H9 (cell line): ENCODE data around the gene CCDC178. TPM values are rescaled to one million over a fixed set of nuclear protein-coding genes. Genes with fewer than 3 reads are reported as not detected.

Experiments
- DNase-seq: peaks from one replicate; pipeline ENCODE4 v3.0.0-alpha.2; 2017
- H2AFZ ChIP-seq: one replicate; pipeline ENCODE4 v1.6.1; 2013; ENCODE audit warnings: mild to moderate bottlenecking, low read length, control low read depth, moderate library complexity
- H2AK5ac ChIP-seq: 2 replicates; pipeline ENCODE4 v1.6.1; 2013; ENCODE audit warnings: low read length, control low read depth, mixed read lengths; ENCODE audit not compliant: insufficient read length
- H2BK120ac ChIP-seq: one replicate; pipeline ENCODE4 v1.6.1; 2013; ENCODE audit warnings: low read depth, mild to moderate bottlenecking, low read length, control low read depth, inconsistent platforms; ENCODE audit not compliant: poor library complexity, severe bottlenecking
- H2BK12ac ChIP-seq: 2 replicates; pipeline ENCODE4 v1.6.1; 2013; ENCODE audit warnings: low read length, control low read depth, mixed read lengths, low read depth; ENCODE audit not compliant: insufficient read length
- H2BK15ac ChIP-seq: 2 replicates; pipeline ENCODE4 v1.6.1; 2013; ENCODE audit warnings: low read depth, low read length, control low read depth
- H2BK20ac ChIP-seq: one replicate; pipeline ENCODE4 v1.6.1; 2013; ENCODE audit warnings: low read depth, mild to moderate bottlenecking, low read length, control low read depth, inconsistent platforms; ENCODE audit not compliant: poor library complexity, severe bottlenecking
- H2BK5ac ChIP-seq: 2 replicates; pipeline ENCODE4 v1.6.1; 2013; ENCODE audit warnings: low read length, control low read depth, mixed read lengths; ENCODE audit not compliant: insufficient read length
- H3K14ac ChIP-seq: 2 replicates; pipeline ENCODE4 v1.6.1; 2013; ENCODE audit warnings: low read length, control low read depth; ENCODE audit not compliant: insufficient read depth
- H3K18ac ChIP-seq: 2 replicates; pipeline ENCODE4 v1.6.1; 2013; ENCODE audit warnings: low read depth, mild to moderate bottlenecking, mixed read lengths, low read length, control low read depth; ENCODE audit not compliant: insufficient read length
- H3K23ac ChIP-seq: 2 replicates; pipeline ENCODE4 v1.6.1; 2013; ENCODE audit warnings: low read length, control low read depth, mixed read lengths, low read depth; ENCODE audit not compliant: insufficient read length
- H3K23me2 ChIP-seq: 2 replicates; pipeline ENCODE4 v1.6.1; 2013; ENCODE audit warnings: low read depth, mild to moderate bottlenecking, mixed read lengths, low read length, control low read depth; ENCODE audit not compliant: insufficient read length, poor library complexity, severe bottlenecking
- H3K27ac ChIP-seq: 2 replicates; pipeline ENCODE4 v1.5.1; 2013; ENCODE audit warnings: low read length, control low read depth, mixed read lengths, low read depth; ENCODE audit not compliant: insufficient read length
- H3K27me3 ChIP-seq: 2 replicates; pipeline ENCODE4 v1.6.1; 2013; ENCODE audit warnings: low read length, control low read depth, inconsistent platforms; ENCODE audit not compliant: insufficient read depth
- H3K4ac ChIP-seq: 2 replicates; pipeline ENCODE4 v1.6.1; 2013; ENCODE audit warnings: low read depth, mild to moderate bottlenecking, control low read depth, inconsistent platforms, low read length, moderate library complexity
- H3K4me1 ChIP-seq: 2 replicates; pipeline ENCODE4 v1.6.1; 2013; ENCODE audit warnings: low read length, control low read depth, inconsistent platforms; ENCODE audit not compliant: insufficient read depth
- H3K4me2 ChIP-seq: 2 replicates; pipeline ENCODE4 v1.6.1; 2013; ENCODE audit warnings: low read length, control low read depth, mixed read lengths; ENCODE audit not compliant: insufficient read length, insufficient read depth
- H3K56ac ChIP-seq: 2 replicates; pipeline ENCODE4 v1.6.1; 2013; ENCODE audit warnings: low read depth, mild to moderate bottlenecking, mixed read lengths, low read length, control low read depth; ENCODE audit not compliant: insufficient read length
- H3K79me1 ChIP-seq: 2 replicates; pipeline ENCODE4 v1.6.1; 2013; ENCODE audit warnings: low read depth, mild to moderate bottlenecking, moderate library complexity, low read length, control low read depth, inconsistent platforms; ENCODE audit not compliant: insufficient read depth, poor library complexity, severe bottlenecking
- H3K79me2 ChIP-seq: 2 replicates; pipeline ENCODE4 v1.6.1; 2013; ENCODE audit warnings: low read length, control low read depth, inconsistent platforms; ENCODE audit not compliant: insufficient read depth
- H3K9ac ChIP-seq: 2 replicates; pipeline ENCODE4 v1.6.1; 2013; ENCODE audit warnings: low read length, control low read depth, mixed read lengths; ENCODE audit not compliant: insufficient read length; ENCODE audit errors: extremely low read depth
- H3K9me3 ChIP-seq: one replicate; pipeline ENCODE4 v1.6.1; 2013; ENCODE audit warnings: low read depth, low read length, inconsistent platforms; ENCODE audit not compliant: control insufficient read depth
- H3T11ph ChIP-seq: one replicate; pipeline ENCODE4 v1.6.1; 2013; ENCODE audit warnings: mild to moderate bottlenecking, low read length, control low read depth, inconsistent platforms
- H4K20me1 ChIP-seq: one replicate; pipeline ENCODE4 v1.6.1; 2013; ENCODE audit not compliant: control insufficient read depth, insufficient read length, insufficient read depth
- H4K5ac ChIP-seq: 2 replicates; pipeline ENCODE4 v1.6.1; 2013; ENCODE audit warnings: low read depth, mild to moderate bottlenecking, mixed read lengths, low read length, control low read depth; ENCODE audit not compliant: insufficient read length
- H4K8ac ChIP-seq: replicated peaks from 2 replicates; pipeline ENCODE4 v1.6.1; 2013; ENCODE audit warnings: low read length, control low read depth, mixed read lengths, low read depth; ENCODE audit not compliant: insufficient read length
- H4K91ac ChIP-seq: 2 replicates; pipeline ENCODE4 v1.6.1; 2013; ENCODE audit warnings: low read depth, mild to moderate bottlenecking, moderate library complexity, mixed read lengths, low read length, control low read depth; ENCODE audit not compliant: insufficient read length
- H3K27ac Mint-ChIP-seq, 3 experiments: 2 replicates in 2 of 3; 3 replicates in 1 of 3; pipeline ENCODE4 v1.8.0; 2020 to 2021; ENCODE audit warnings: mixed read lengths in 3 of 3, mild to moderate bottlenecking in 1 of 3, moderate library complexity in 1 of 3
- H3K27me3 Mint-ChIP-seq: 2 replicates; pipeline ENCODE4 v1.8.0; 2021; ENCODE audit warnings: low read depth, mild to moderate bottlenecking, moderate library complexity, mixed read lengths
- H3K36me3 Mint-ChIP-seq, 3 experiments: 2 replicates in 2 of 3; 3 replicates in 1 of 3; pipeline ENCODE4 v1.8.0; 2020 to 2021; ENCODE audit warnings: low read depth in 3 of 3, mixed read lengths in 3 of 3; ENCODE audit not compliant: insufficient read depth in 1 of 3
- H3K4me1 Mint-ChIP-seq, 2 experiments: 2 replicates each; pipeline ENCODE4 v1.8.0; 2020; ENCODE audit warnings: mixed read lengths in 2 of 2
- H3K4me3 Mint-ChIP-seq, 2 experiments: 2 replicates in 1 of 2; 3 replicates in 1 of 2; pipeline ENCODE4 v1.8.0; 2020 to 2021; ENCODE audit warnings: mild to moderate bottlenecking in 2 of 2, mixed read lengths in 2 of 2, moderate library complexity in 1 of 2
- H3K9me3 Mint-ChIP-seq, 2 experiments: 2 replicates in 1 of 2; 3 replicates in 1 of 2; pipeline ENCODE4 v1.8.0; 2020; ENCODE audit warnings: mild to moderate bottlenecking in 2 of 2, mixed read lengths in 2 of 2, moderate library complexity in 1 of 2
- WGBS: extraction: QIAGEN DNeasy Blood & Tissue Kit; methylation state at CpG from one replicate; pipeline ENCODE4 v1.1.7; 2013; ENCODE audit warnings: missing lambda C conversion rate, low lambda C conversion rate, mixed read lengths; ENCODE audit not compliant: insufficient read length; ENCODE audit errors: extremely low coverage; 5-methylcytosine and 5-hydroxymethylcytosine counted together
- total RNA-seq: library from RNA; stranded (reverse); gene quantifications from 2 replicates; pipeline ENCODE4 v1.2.1, GENCODE V29; 2021
- TF ChIP-seq, protein P1 (sequence below): fragments of 200-600 bp; sonication (generic); conservative IDR thresholded peaks from 3 replicates; pipeline ENCODE4 v1.8.0; 2021; ENCODE audit warnings: antibody characterized with exemption, mild to moderate bottlenecking

CCDC178 gene
- total RNA-seq, 1 experiment from 2014 or later = not detected

DNA sequence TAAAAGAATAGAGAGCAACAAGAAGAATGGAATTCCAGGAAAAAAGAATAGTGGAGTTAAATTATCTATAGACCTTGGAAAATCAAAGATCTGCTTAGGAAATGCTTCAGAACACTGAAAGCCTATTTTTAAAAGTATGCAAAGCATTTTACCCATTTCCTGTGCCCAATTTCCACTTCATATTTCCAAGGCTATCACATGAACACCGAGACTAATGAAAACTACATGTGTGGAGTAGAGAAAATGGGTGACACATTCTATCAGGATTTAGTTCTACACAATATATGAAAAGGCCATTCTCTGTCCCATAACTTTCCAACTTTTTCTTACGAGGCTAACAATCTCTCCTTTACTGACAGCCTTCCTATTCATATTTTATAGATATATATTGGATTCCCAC is 279.4 kb downstream of the CCDC178 start:
- no peaks in the 10 kb centered on the region for H3K4me1 Mint-ChIP-seq
- no peak overlapping the region for H3K4ac ChIP-seq
- H3K27ac ChIP-seq = no peak overlapping the region
- no peaks in the 10 kb centered on the region for H3K27me3 Mint-ChIP-seq
- no peak overlapping the region for H3T11ph ChIP-seq
- H3K36me3 Mint-ChIP-seq = no peaks in the 10 kb centered on the region
- H4K8ac ChIP-seq = no peak overlapping the region
- H3K23ac ChIP-seq = no peak overlapping the region
- H3K27me3 ChIP-seq = no peaks in the 10 kb centered on the region
- H2BK20ac ChIP-seq = no peak overlapping the region
- no peaks in the 10 kb centered on the region for H3K23me2 ChIP-seq
- no peak overlapping the region for H2BK12ac ChIP-seq
- no peaks in the 10 kb centered on the region for H3K9me3 Mint-ChIP-seq
- H3K27ac Mint-ChIP-seq = no peak overlapping the region
- H3K79me2 ChIP-seq = no peaks in the 10 kb centered on the region
- no CpG with 5 or more reads among the region's 2 CpGs for WGBS
- H2BK5ac ChIP-seq = no peak overlapping the region
- H3K18ac ChIP-seq = no peak overlapping the region
- H3K79me1 ChIP-seq = no peaks in the 10 kb centered on the region
- TF ChIP-seq, protein P1, sequence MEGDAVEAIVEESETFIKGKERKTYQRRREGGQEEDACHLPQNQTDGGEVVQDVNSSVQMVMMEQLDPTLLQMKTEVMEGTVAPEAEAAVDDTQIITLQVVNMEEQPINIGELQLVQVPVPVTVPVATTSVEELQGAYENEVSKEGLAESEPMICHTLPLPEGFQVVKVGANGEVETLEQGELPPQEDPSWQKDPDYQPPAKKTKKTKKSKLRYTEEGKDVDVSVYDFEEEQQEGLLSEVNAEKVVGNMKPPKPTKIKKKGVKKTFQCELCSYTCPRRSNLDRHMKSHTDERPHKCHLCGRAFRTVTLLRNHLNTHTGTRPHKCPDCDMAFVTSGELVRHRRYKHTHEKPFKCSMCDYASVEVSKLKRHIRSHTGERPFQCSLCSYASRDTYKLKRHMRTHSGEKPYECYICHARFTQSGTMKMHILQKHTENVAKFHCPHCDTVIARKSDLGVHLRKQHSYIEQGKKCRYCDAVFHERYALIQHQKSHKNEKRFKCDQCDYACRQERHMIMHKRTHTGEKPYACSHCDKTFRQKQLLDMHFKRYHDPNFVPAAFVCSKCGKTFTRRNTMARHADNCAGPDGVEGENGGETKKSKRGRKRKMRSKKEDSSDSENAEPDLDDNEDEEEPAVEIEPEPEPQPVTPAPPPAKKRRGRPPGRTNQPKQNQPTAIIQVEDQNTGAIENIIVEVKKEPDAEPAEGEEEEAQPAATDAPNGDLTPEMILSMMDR = no peak
- H3K4me1 ChIP-seq = no peaks in the 10 kb centered on the region
- no peak for DNase-seq
- H4K91ac ChIP-seq = no peak overlapping the region
- H3K9ac ChIP-seq = no peak overlapping the region
- no peak overlapping the region for H2AFZ ChIP-seq
- H3K14ac ChIP-seq = no peak overlapping the region
- H3K56ac ChIP-seq = no peak overlapping the region
- H3K4me3 Mint-ChIP-seq = no peak overlapping the region
- no peak overlapping the region for H4K5ac ChIP-seq
- no peak overlapping the region for H2BK15ac ChIP-seq
- no peaks in the 10 kb centered on the region for H4K20me1 ChIP-seq
- H2AK5ac ChIP-seq = no peak overlapping the region
- H2BK120ac ChIP-seq = no peak overlapping the region
- H3K4me2 ChIP-seq = no peak overlapping the region
- no peaks in the 10 kb centered on the region for H3K9me3 ChIP-seq
